Measurements from ENCODE around the gene CD40.

- TF ChIP-seq CTCF (conservative IDR thresholded peaks at IDR 0.05 in 1 of 2, IDR thresholded peaks at IDR 0.05 in 1 of 2; ENCODE audit: extremely low read depth in 1 of 2, insufficient read depth in 1 of 2, low read depth in 1 of 2, low read length in 2 of 2), result no peak
- no peak for TF ChIP-seq EZH2 (IDR thresholded peaks at IDR 0.05; ENCODE audit: borderline replicate concordance, low read length)
These were observed 16.2 kb upstream of the CD40 start for GRCh38 chr20:46101957-46102356.

Data from mammary epithelial cell (primary cell).